Liver (tissue), 9 donors: ENCODE data around the gene CYTH3. TPM values are rescaled to one million over a fixed set of nuclear protein-coding genes. Genes with fewer than 3 reads are reported as not detected.

Experiments used
- DNase-seq: peaks from one replicate; pipeline ENCODE4 v3.0.0-alpha.2; 2017; ENCODE audit warnings: low spot score
- H3K27ac ChIP-seq, 2 donors: one replicate each; pipeline ENCODE4 v1.7.0; 2013; ENCODE audit warnings: inconsistent platforms in 2 of 2, low read length in 2 of 2, control low read depth in 1 of 2, low read depth in 1 of 2, mild to moderate bottlenecking in 1 of 2
- H3K27me3 ChIP-seq, 4 donors: one replicate each; pipeline versions ENCODE4 v1.6.1 to v1.7.0; 2013; ENCODE audit warnings: low read length in 3 of 4, inconsistent platforms in 1 of 4, mild to moderate bottlenecking in 1 of 4, moderate library complexity in 1 of 4; ENCODE audit not compliant: control insufficient read depth in 4 of 4, insufficient read depth in 4 of 4
- H3K36me3 ChIP-seq, 4 donors: one replicate each; pipeline versions ENCODE4 v1.6.1 to v1.7.0; 2013; ENCODE audit warnings: low read length in 3 of 4, mild to moderate bottlenecking in 3 of 4, low read depth in 1 of 4, moderate library complexity in 1 of 4; ENCODE audit not compliant: control insufficient read depth in 4 of 4, insufficient read depth in 3 of 4
- H3K4me1 ChIP-seq, 4 donors: one replicate each; pipeline versions ENCODE4 v1.6.1 to v1.7.0; 2013; ENCODE audit warnings: low read length in 3 of 4, mild to moderate bottlenecking in 3 of 4, moderate library complexity in 1 of 4; ENCODE audit not compliant: control insufficient read depth in 4 of 4, insufficient read depth in 4 of 4
- H3K4me3 ChIP-seq, 3 donors: one replicate each; pipeline versions ENCODE4 v1.6.1 to v1.7.0; 2013; ENCODE audit warnings: low read length in 3 of 3, control low read depth in 1 of 3, low read depth in 1 of 3, mild to moderate bottlenecking in 1 of 3
- H3K9ac ChIP-seq, 2 donors: one replicate each; pipeline ENCODE4 v1.7.0; 2013; ENCODE audit warnings: low read length in 2 of 2, mild to moderate bottlenecking in 2 of 2, moderate library complexity in 2 of 2, control low read depth in 1 of 2, low read depth in 1 of 2
- H3K9me3 ChIP-seq, 4 donors: one replicate each; pipeline versions ENCODE4 v1.6.1 to v1.7.0; 2013; ENCODE audit warnings: low read length in 3 of 4; ENCODE audit not compliant: control insufficient read depth in 4 of 4
- CTCF ChIP-seq: fragments of 150-350 bp; IDR thresholded peaks from 2 replicates; pipeline ENCODE4 v1.5.1; 2017; ENCODE audit warnings: improper control_type of control experiment, low read depth, low read length; ENCODE audit not compliant: missing input control
- EGR1 ChIP-seq, 2 donors: IDR thresholded peaks; 2 replicates each; pipeline ENCODE4 v1.6.1; 2016 to 2018; ENCODE audit warnings: antibody characterized with exemption in 2 of 2, low read depth in 2 of 2
- FOXA1 ChIP-seq: IDR thresholded peaks from 2 replicates; pipeline ENCODE4 v1.6.1; 2016; ENCODE audit warnings: antibody characterized with exemption
- FOXA2 ChIP-seq: IDR thresholded peaks from 2 replicates; pipeline ENCODE4 v1.6.1; 2016; ENCODE audit warnings: antibody characterized with exemption
- GABPA ChIP-seq, 2 donors: IDR thresholded peaks in 1 of 2; conservative IDR thresholded peaks in 1 of 2; 2 replicates each; pipeline ENCODE4 v1.6.1; 2016; ENCODE audit warnings: antibody characterized with exemption in 2 of 2, mild to moderate bottlenecking in 1 of 2, moderate library complexity in 1 of 2
- HNF4A ChIP-seq, 2 donors: conservative IDR thresholded peaks; 2 replicates each; pipeline ENCODE4 v1.6.1; 2016; ENCODE audit warnings: antibody characterized with exemption in 2 of 2, mild to moderate bottlenecking in 2 of 2
- HNF4G ChIP-seq: IDR thresholded peaks from 2 replicates; pipeline ENCODE4 v1.6.1; 2016; ENCODE audit warnings: antibody characterized with exemption
- JUND ChIP-seq, 2 donors: IDR thresholded peaks; 2 replicates each; pipeline ENCODE4 v1.6.1; 2016; ENCODE audit warnings: antibody characterized with exemption in 2 of 2
- NR2F2 ChIP-seq: IDR thresholded peaks from 2 replicates; pipeline ENCODE4 v1.6.1; 2016; ENCODE audit warnings: antibody characterized with exemption
- RAD21 ChIP-seq, 2 donors: IDR thresholded peaks; 2 replicates each; pipeline ENCODE4 v1.6.1; 2016; ENCODE audit warnings: antibody characterized with exemption in 2 of 2, mild to moderate bottlenecking in 2 of 2
- RXRA ChIP-seq, 2 donors: IDR thresholded peaks; 2 replicates each; pipeline ENCODE4 v1.6.1; 2017 to 2018; ENCODE audit warnings: antibody characterized with exemption in 2 of 2, mild to moderate bottlenecking in 1 of 2
- SP1 ChIP-seq: IDR thresholded peaks from 2 replicates; pipeline ENCODE4 v1.6.1; 2018; ENCODE audit warnings: antibody characterized with exemption, mild to moderate bottlenecking
- TAF1 ChIP-seq: conservative IDR thresholded peaks from 2 replicates; pipeline ENCODE4 v1.6.1; 2016; ENCODE audit warnings: antibody characterized with exemption, mild to moderate bottlenecking
- YY1 ChIP-seq: IDR thresholded peaks from 2 replicates; pipeline ENCODE4 v1.6.1; 2016; ENCODE audit warnings: antibody characterized with exemption, mild to moderate bottlenecking
- ZBTB33 ChIP-seq: IDR thresholded peaks from 2 replicates; pipeline ENCODE4 v1.6.1; 2016; ENCODE audit warnings: antibody characterized with exemption
- WGBS: extraction: QIAGEN DNeasy Blood & Tissue Kit; methylation state at CpG from one replicate; pipeline ENCODE4 v1.1.7; 2013; 5-methylcytosine and 5-hydroxymethylcytosine counted together
- polyA plus RNA-seq, 2 donors: library from polyadenylated mRNA; stranded (reverse) in 1 of 2; unstranded in 1 of 2; fragments of 200-250 nt in 1 of 2; fragments of >200 nt in 1 of 2; fragmentation: Nextera tagmentation in 1 of 2; extraction: Ambion mirVana in 1 of 2; gene quantifications; one replicate each; pipeline versions ENCODE4 v1.2.1 to v1.2.3, GENCODE V29; 2013 to 2015
- total RNA-seq, 2 donors: library from RNA; depleted of rRNA; stranded (reverse); fragments of >200 nt; gene quantifications; one replicate each; pipeline ENCODE4 v1.2.3, GENCODE V29; 2014
- TF ChIP-seq, protein P1 (sequence below): IDR thresholded peaks from 2 replicates; pipeline ENCODE4 v1.6.1; 2016; ENCODE audit warnings: antibody characterized with exemption
- TF ChIP-seq, protein P2 (sequence below): IDR thresholded peaks from 2 replicates; pipeline ENCODE4 v1.6.1; 2016; ENCODE audit warnings: antibody characterized with exemption
- TF ChIP-seq, protein P3 (sequence below): IDR thresholded peaks from 2 replicates; pipeline ENCODE4 v1.6.1; 2016; ENCODE audit warnings: antibody characterized with exemption, mild to moderate bottlenecking
- donor health status: healthy.
- donor health status: healthy.
- donor health status: healthy.
- donor health status: healthy.
- donor health status: healthy.

CYTH3 gene
- total and polyA plus RNA-seq, 4 donors = 1.1 to 6.3 (median 3.7) TPM

DNA sequence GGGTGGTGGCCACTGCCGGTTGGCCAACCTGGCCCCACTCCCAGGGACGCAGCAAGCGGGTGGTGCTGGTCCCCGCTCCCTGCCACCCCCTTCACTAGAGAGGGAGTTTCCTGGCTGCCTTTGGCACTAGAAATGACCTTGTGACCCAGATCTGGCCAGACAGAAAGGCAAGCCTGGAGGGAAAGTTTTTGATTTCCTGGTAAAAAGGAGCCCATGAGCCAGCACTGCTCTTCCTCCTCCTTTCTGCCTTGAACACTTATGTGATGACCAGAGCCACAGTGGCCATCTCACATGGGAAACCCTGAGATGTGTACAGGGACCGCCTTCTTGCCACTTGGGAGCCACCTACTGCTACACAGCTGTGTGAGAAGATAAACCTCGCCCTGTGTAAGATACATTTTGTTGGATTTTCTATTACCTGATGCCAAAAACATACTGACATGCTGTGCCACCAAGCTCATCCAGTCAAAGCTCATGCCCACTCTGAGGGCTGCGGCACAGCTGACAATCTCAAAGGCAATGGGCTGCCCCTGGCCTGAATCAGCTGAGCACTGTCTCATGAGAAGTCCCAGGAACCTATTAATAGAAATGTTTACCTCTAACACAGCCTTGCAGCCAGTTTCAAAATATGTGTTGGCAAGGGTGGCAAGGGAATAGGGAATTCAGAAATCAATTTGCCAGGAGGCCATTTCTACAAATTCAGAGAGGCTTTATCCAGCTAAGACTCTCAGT, 94.0 kb downstream of the CYTH3 start:
- TF ChIP-seq GABPA (IDR thresholded peaks at IDR 0.05 in 1 of 2, conservative IDR thresholded peaks at IDR 0.05 in 1 of 2) (no peak), TAF1 (no peak), YY1 (no peak), JUND (IDR thresholded peaks at IDR 0.05) (no peak), ZBTB33 (no peak)
- no peaks in the 10 kb centered on the region for H3K27me3 ChIP-seq
- H3K9me3 ChIP-seq = no peaks in the 10 kb centered on the region
- no peak overlapping the region for H3K27ac ChIP-seq
- WGBS = 81% methylated on average over 7 of the region's 7 CpGs
- no peak overlapping the region for H3K9ac ChIP-seq
- H3K4me3 ChIP-seq = no peak overlapping the region
- H3K36me3 ChIP-seq = no peaks in the 10 kb centered on the region
- DNase-seq = peak; percentile 50
- H3K4me1 ChIP-seq = no peaks in the 10 kb centered on the region

GRCh38 chr7:6175645-6176044, 96.8 kb downstream of the CYTH3 start:
- Histone ChIP-seq H3K4me1 (no peaks in the 10 kb centered on the region), H3K27ac (no peak overlapping the region), H3K4me3 (no peak overlapping the region), H3K27me3 (no peaks in the 10 kb centered on the region), H3K9me3 (no peaks in the 10 kb centered on the region), H3K9ac (no peak overlapping the region), H3K36me3 (no peaks in the 10 kb centered on the region)
- DNase-seq = no peak
- 83% methylated on average over 4 of the region's 4 CpGs for WGBS
- no peak for TF ChIP-seq FOXA2
- no peak for TF ChIP-seq RXRA (IDR thresholded peaks at IDR 0.05)
- TF ChIP-seq JUND (IDR thresholded peaks at IDR 0.05) = no peak
- TF ChIP-seq CTCF = no peak
- TF ChIP-seq ZBTB33 = no peak
- TF ChIP-seq HNF4A (conservative IDR thresholded peaks at IDR 0.05) = no peak
- TF ChIP-seq FOXA1 = no peak
- TF ChIP-seq RAD21 (IDR thresholded peaks at IDR 0.05) = no peak
- TF ChIP-seq GABPA (IDR thresholded peaks at IDR 0.05 in 1 of 2, conservative IDR thresholded peaks at IDR 0.05 in 1 of 2) = no peak
- TF ChIP-seq HNF4G = no peak
- TF ChIP-seq YY1 = no peak
- TF ChIP-seq, protein P1, sequence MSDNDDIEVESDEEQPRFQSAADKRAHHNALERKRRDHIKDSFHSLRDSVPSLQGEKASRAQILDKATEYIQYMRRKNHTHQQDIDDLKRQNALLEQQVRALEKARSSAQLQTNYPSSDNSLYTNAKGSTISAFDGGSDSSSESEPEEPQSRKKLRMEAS = no peak
- TF ChIP-seq, protein P2, sequence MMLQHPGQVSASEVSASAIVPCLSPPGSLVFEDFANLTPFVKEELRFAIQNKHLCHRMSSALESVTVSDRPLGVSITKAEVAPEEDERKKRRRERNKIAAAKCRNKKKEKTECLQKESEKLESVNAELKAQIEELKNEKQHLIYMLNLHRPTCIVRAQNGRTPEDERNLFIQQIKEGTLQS = no peak
- no peak for TF ChIP-seq SP1
- TF ChIP-seq, protein P3, sequence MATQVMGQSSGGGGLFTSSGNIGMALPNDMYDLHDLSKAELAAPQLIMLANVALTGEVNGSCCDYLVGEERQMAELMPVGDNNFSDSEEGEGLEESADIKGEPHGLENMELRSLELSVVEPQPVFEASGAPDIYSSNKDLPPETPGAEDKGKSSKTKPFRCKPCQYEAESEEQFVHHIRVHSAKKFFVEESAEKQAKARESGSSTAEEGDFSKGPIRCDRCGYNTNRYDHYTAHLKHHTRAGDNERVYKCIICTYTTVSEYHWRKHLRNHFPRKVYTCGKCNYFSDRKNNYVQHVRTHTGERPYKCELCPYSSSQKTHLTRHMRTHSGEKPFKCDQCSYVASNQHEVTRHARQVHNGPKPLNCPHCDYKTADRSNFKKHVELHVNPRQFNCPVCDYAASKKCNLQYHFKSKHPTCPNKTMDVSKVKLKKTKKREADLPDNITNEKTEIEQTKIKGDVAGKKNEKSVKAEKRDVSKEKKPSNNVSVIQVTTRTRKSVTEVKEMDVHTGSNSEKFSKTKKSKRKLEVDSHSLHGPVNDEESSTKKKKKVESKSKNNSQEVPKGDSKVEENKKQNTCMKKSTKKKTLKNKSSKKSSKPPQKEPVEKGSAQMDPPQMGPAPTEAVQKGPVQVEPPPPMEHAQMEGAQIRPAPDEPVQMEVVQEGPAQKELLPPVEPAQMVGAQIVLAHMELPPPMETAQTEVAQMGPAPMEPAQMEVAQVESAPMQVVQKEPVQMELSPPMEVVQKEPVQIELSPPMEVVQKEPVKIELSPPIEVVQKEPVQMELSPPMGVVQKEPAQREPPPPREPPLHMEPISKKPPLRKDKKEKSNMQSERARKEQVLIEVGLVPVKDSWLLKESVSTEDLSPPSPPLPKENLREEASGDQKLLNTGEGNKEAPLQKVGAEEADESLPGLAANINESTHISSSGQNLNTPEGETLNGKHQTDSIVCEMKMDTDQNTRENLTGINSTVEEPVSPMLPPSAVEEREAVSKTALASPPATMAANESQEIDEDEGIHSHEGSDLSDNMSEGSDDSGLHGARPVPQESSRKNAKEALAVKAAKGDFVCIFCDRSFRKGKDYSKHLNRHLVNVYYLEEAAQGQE = no peak
- TF ChIP-seq NR2F2 = no peak
- no peak for TF ChIP-seq TAF1
- TF ChIP-seq EGR1 (IDR thresholded peaks at IDR 0.05; ENCODE audit: low read depth in 2 of 2) = no peak
